Subcutaneous adipose tissue (tissue), 4 donors: Measurements from ENCODE around the gene POLR2E. TPM values are rescaled to one million over a fixed set of nuclear protein-coding genes. Genes with fewer than 3 reads are reported as not detected.

Source experiments
- total RNA-seq, 4 donors: library from RNA; depleted of rRNA; stranded (reverse); fragments of >200 nt; gene quantifications; one replicate each; pipeline ENCODE4 v1.1.0, GENCODE V29; 2016
- TF ChIP-seq, protein P1 (sequence below): fragments of 450-650 bp; IDR thresholded peaks from one replicate; pipeline ENCODE4 v1.5.1; 2016; ENCODE audit warnings: low read depth, mild to moderate bottlenecking, control low read depth, antibody characterized with exemption, moderate library complexity

The POLR2E gene
- total RNA-seq, 4 donors from 2014 or later: 81.8 to 302 (median 127) TPM

DNA sequence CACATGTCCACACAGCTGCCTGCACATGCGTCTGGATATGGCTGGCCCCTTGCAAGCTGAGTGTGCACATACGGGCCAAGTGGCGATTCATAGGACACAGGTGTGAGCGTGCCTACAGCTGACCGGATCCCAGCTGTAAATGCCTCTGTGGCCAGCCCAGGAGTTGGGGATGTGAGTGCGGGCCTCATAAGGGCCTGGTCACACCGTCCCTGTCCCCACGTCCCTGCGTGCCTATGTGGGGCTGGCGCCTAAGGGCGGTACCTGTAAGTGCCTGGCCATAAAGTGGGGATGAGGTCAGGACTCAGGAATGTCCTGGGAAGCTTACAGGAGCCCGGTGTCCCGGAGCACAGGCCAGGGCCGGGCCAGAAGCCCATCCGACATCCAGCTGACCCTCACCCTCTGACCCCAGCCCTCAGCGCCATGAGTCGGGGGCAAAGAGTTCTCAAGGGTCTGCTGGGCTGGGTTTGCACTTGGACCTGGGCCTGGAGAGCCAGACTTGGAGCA is 29.5 kb downstream of the POLR2E start:
- TF ChIP-seq, protein P1, sequence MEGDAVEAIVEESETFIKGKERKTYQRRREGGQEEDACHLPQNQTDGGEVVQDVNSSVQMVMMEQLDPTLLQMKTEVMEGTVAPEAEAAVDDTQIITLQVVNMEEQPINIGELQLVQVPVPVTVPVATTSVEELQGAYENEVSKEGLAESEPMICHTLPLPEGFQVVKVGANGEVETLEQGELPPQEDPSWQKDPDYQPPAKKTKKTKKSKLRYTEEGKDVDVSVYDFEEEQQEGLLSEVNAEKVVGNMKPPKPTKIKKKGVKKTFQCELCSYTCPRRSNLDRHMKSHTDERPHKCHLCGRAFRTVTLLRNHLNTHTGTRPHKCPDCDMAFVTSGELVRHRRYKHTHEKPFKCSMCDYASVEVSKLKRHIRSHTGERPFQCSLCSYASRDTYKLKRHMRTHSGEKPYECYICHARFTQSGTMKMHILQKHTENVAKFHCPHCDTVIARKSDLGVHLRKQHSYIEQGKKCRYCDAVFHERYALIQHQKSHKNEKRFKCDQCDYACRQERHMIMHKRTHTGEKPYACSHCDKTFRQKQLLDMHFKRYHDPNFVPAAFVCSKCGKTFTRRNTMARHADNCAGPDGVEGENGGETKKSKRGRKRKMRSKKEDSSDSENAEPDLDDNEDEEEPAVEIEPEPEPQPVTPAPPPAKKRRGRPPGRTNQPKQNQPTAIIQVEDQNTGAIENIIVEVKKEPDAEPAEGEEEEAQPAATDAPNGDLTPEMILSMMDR: no peak

DNA sequence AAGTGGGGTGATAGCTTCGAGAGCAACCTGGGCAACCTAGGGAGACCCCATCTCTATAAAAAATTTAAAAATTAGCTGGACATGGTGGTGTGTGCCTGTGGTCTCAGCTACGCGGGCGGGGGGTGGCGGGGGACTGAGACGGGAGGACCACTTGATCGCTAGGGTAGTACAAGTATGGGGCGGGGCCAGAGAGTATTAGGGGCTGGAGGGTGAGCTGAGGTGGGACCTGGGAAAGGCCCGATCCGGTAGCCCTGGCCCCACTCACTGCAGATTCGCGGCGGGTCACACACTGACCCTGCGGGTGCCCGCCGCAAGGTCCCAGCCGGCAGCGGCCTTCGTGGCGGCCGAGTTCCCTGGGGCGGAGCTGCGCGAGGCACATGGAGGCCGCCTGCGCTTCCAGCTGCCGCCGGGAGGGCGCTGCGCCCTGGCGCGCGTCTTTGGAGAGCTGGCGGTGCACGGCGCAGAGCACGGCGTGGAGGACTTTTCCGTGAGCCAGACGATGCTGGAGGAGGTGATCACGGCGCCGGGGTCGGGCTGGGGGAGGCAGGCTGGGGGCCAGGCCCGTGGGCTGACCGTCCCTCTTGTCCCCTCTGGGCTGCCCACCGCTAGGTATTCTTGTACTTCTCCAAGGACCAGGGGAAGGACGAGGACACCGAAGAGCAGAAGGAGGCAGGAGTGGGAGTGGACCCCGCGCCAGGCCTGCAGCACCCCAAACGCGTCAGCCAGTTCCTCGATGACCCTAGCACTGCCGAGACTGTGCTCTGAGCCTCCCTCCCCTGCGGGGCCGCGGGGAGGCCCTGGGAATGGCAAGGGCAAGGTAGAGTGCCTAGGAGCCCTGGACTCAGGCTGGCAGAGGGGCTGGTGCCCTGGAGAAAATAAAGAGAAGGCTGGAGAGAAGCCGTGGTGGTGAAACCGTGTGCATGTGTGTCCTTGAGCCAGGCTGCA is 30.2 kb downstream of the POLR2E start:
- TF ChIP-seq, protein P1: no peak

DNA sequence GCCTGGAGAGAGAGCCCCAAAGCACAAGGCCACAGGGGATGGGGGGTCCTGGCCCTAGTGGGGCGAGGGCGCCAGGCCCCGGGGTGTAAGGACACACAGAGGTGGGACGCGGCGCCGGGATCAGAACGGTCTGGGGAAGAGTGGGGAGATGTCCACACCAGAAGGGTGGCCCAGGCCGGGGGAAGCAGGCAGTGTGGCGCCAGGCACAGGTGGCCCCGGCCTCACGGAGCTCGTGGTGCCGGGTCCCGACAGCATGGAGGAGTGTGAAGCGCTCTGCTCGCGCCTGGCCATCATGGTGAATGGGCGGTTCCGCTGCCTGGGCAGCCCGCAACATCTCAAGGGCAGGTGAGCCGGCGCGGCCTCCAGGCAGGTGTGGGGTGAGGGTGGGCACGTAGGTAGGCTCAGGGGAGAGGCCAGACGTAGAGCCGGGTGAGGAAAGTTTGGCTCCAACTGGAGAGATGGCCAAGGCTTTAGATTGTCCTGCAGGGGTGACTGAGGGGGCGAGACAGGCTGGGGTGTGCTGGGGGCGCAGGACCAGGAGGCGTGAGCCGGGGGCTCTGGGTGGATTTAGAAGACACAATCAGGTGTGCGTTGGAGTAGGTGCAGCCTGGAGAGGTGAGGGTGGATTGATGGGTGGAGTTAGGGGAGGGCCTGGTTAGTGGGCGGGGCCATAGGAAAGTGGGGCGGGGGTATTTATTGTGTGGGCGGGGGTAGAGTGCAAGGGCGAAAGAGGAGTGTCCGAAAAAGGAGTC is 31.1 kb downstream of the POLR2E start:
- TF ChIP-seq, protein P1: no peak

DNA sequence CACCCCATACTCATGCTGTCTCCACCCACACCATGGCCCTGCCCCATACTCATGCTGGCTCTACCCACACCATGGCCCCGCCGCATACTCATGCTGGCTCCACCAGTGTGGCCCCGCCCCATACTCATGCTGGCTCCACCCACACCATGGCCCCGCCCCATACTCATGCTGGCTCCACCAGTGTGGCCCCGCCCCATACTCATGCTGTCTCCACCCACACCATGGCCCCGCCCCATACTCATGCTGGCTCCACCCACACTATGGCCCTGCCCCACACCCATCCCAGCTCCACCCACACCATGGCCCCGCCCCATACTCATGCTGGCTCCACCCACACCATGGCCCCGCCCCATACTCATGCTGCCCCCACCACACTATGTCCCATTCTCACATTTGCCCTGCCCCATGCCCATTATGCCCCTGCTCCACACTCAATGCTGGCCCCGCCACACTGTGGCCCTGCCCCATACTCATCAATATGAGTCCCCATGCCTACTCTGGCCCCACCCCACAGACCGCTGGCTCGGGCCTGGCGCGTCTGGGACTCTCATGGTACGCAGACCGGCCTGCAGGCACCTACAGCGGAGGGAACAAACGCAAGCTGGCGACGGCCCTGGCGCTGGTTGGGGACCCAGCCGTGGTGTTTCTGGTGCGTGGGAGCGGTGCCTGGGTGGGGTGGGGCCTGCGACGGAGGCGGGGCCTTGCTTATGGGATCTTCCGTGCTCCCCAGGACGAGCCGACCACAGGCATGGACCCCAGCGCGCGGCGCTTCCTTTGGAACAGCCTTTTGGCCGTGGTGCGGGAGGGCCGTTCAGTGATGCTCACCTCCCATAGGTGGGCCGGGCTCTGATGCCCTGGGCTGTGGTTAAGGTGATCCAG is 31.9 kb downstream of the POLR2E start:
- TF ChIP-seq, protein P1: no peak

DNA sequence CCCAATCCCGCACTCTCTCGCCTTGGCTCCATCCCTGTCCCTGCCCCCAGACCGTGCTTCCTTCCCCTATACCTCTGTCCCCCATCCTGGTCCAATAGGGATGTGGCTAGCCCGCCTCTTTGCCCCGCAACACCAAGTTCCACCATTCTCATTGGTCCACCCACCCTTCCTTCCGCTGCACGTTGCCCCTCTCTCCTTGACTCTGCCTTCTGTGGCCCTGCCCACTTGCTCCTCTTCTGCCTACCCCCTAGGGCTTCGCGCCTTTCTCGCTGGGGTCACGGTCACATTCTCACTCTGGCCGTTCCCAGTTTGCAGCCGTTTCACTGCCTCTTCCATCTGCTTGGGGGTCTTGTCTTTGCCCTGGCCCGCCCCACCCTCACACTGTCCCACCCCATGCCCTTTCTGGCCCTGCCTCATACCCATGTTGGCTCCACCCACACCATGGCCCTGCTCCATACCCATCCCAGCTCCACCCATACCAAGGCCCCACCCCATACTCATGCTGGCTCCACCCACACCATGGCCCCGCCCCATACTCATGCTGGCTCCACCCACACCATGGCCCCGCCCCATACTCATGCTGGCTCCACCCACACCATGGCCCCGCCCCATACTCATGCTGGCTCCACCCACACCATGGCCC is 32.7 kb downstream of the POLR2E start:
- TF ChIP-seq, protein P1: no peak

DNA sequence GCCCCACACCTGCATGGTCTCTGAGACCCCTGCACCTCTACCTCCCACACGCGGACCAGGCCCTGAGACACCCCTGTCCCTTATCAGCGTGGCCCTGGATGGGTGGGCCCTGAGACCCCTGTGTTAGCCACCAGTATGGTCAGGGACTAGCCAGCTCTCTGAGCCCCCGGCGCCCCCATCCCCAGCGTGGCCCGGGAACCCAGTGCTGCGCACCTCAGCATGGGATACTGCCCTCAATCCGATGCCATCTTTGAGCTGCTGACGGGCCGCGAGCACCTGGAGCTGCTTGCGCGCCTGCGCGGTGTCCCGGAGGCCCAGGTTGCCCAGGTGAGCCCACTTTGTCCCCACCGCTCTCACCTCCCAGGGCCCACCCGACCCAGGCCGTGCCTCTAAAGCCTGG is 33.2 kb downstream of the POLR2E start:
- TF ChIP-seq, protein P1: no peak
